IPS-18a (cell line): ENCODE measurements around the gene ZMYM3.

ENCODE experiments used
- H3K27ac ChIP-seq: one replicate; pipeline ENCODE4 v1.5.1; 2013; ENCODE audit warnings: low read length
- H3K27me3 ChIP-seq: one replicate; pipeline ENCODE4 v1.6.1; 2013; ENCODE audit warnings: mild to moderate bottlenecking, low read length; ENCODE audit not compliant: control insufficient read depth, insufficient read depth
- H3K36me3 ChIP-seq: one replicate; pipeline ENCODE4 v1.6.1; 2013; ENCODE audit warnings: low read depth, low read length; ENCODE audit not compliant: control insufficient read depth
- H3K4me1 ChIP-seq: one replicate; pipeline ENCODE4 v1.6.1; 2013; ENCODE audit warnings: low read depth, low read length; ENCODE audit not compliant: control insufficient read depth
- H3K4me3 ChIP-seq: one replicate; pipeline ENCODE4 v1.5.1; 2013; ENCODE audit warnings: low read length
- H3K9ac ChIP-seq: one replicate; pipeline ENCODE4 v1.6.1; 2013; ENCODE audit warnings: mild to moderate bottlenecking, low read length, moderate library complexity
- H3K9me3 ChIP-seq: one replicate; pipeline ENCODE4 v1.6.1; 2013; ENCODE audit warnings: low read depth, low read length; ENCODE audit not compliant: control insufficient read depth

ZMYM3 gene

DNA sequence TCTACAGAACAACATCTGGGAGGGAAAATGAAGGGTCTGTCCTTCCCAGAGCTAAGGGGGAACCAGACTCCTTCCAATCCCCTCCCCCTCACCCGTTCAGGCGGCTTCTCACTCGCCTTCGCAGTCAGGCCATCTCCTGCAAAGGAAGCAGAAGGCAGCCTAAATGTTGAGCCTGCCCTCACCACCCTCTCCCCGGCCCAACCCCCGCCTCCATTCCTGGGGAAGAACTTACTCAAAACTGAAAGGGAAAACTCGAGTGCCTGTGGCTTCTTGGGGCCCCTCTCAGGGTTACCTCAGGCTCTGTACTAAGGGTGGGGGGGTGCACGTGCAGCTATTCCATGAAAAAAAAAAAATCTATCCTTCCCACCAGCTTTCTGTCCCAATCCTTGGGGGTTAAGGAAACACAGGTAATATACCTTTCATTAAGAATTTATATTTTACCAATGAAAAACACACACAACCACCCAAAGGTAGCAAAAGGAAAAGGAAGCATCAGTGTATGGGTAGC is 2.4 kb downstream of the ZMYM3 start:
- H3K9ac ChIP-seq: peak overlapping the region; percentile 31
- H3K27ac ChIP-seq: no peak overlapping the region
- H3K4me3 ChIP-seq: peak overlapping the region; percentile 71
- H3K4me1 ChIP-seq: peaks cover 14% of the 10 kb centered on the region
- peaks cover 20% of the 10 kb centered on the region for H3K9me3 ChIP-seq
- peaks cover 39% of the 10 kb centered on the region for H3K36me3 ChIP-seq
- H3K27me3 ChIP-seq: no peaks in the 10 kb centered on the region

DNA sequence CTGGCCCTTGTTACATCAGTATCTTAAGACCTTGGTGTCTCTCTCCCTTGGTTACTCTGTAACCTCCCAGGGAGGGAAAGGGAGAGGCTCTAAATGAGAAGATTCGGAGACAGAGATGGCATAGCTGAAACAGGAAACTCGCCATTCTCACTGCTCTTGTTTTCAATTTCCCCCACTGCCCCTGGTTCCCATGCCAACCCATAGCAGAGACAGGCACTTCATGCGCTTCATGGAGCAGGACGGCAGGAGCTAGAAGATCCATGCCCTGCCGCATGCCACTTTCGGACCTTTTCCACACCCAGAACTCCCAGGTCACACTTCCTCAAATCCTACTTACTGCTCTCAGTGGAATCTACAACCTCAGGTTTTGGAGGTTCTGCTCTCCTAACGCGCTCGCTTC is 3.1 kb downstream of the ZMYM3 start:
- peaks cover 44% of the 10 kb centered on the region for H3K36me3 ChIP-seq
- peaks cover 13% of the 10 kb centered on the region for H3K4me1 ChIP-seq
- peaks cover 19% of the 10 kb centered on the region for H3K9me3 ChIP-seq
- no peaks in the 10 kb centered on the region for H3K27me3 ChIP-seq
- H3K27ac ChIP-seq: no peak overlapping the region
- no peak overlapping the region for H3K9ac ChIP-seq
- no peak overlapping the region for H3K4me3 ChIP-seq

DNA sequence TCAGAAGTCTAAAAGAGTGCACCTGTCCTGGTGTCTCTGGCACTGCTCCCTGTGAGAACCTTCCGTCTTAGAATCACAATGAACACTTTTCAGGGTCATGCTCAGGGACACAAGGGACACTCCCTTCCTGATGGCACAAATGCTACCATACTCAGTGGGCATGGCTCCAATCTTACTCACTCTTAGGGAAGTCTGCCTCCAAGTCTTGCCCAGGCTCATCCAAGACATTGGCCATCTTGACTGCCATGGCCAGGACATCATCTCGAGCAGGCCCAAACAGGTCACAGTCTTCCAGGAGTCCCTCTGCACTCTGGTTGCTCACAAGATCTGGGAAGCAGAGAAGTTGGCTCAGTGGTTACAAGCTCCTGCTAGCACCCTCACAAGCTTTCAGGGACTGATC is 8.8 kb downstream of the ZMYM3 start:
- no peak overlapping the region for H3K4me3 ChIP-seq

DNA sequence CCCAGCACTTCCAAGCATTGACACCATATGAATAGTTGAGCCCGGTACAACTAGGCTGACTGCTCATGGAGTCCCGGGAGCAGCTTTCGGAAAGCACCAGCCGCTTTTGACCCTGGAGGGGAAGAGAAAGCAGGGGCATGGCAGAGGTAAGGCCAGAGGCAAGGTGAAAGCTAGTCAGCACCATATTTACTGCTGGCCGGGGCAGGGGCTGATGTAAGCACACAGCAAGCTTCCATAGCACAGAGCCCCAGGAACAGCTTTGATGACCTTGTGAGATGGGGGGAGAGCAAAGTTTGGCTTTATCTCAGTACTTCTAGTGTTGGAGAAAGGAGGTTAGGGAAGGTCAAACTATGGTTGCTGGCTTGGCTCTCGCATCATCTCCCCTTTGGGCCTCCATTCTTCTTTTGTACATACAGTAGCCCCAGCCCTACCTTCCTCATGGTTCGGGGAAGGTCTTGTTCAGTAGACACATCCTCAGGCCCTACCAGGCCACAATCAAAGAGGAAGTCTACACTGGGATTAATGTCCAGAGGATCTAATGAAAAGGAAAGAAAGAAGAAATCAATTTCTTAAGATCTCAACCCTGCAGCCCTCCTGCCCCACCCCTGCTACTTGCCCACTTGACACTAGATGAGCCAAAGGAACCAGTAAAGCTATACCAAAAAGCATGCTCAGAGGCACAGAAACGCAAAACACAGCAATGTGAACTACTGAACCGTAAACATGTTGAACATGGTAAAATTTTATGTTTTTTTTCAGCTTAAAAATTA is 9.4 kb downstream of the ZMYM3 start:
- Histone ChIP-seq H3K4me1 (no peaks in the 10 kb centered on the region), H3K4me3 (no peak overlapping the region), H3K9ac (no peak overlapping the region), H3K36me3 (peaks cover 93% of the 10 kb centered on the region), H3K27ac (no peak overlapping the region), H3K27me3 (no peaks in the 10 kb centered on the region), H3K9me3 (peaks cover 8% of the 10 kb centered on the region)

More for the DNA sequence above, 8.8 kb downstream of the ZMYM3 start:
- H3K27ac ChIP-seq: no peak overlapping the region
- H3K27me3 ChIP-seq: no peaks in the 10 kb centered on the region
- H3K36me3 ChIP-seq: peaks cover 93% of the 10 kb centered on the region
- H3K9ac ChIP-seq: no peak overlapping the region
- peaks cover 9% of the 10 kb centered on the region for H3K9me3 ChIP-seq
- H3K4me1 ChIP-seq: no peaks in the 10 kb centered on the region

DNA sequence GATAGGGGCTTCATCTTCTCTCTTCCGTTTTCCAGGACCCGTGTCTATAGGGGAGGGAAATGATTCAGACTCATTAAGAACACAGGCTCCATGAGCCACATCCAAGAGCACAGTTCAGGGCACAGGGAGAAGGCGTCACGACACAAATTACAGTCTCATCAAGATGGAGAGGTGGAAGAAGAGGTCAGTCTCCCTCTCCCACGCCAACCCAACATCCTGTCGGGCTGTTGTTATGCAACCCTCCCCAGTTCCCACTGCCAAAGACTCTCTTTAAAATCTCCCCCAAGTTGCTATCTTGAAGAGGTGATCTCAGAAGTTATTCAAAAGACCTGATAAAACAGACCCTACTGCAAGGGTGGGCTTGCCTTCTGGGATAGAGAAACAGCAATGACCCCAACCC is 12.6 kb downstream of the ZMYM3 start:
- H3K36me3 ChIP-seq: peaks cover 64% of the 10 kb centered on the region
- H3K9me3 ChIP-seq: peaks cover 13% of the 10 kb centered on the region
- H3K27me3 ChIP-seq: no peaks in the 10 kb centered on the region

DNA sequence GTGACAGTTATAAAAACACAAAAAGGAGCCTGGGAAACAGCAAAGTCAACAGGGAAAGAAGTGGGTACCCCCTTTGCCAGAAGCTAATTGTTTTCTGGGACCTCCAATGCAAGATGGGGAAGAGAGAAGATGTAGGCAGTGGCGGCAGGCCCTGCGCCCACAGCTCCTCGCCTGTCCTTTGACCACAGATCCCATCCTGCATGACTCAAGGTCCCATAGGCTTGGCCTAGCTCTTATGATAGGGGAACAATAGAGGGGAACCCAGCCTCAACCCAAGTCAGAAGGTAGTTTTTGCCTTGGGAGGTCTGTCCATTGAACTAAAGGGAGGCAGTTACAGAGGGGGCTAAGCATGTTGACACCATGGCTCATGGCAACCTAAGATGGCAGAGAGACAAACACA is 14.2 kb downstream of the ZMYM3 start:
- Histone ChIP-seq H3K4me3 (no peak overlapping the region), H3K27me3 (no peaks in the 10 kb centered on the region), H3K4me1 (no peaks in the 10 kb centered on the region), H3K27ac (no peak overlapping the region), H3K9me3 (peaks cover 11% of the 10 kb centered on the region), H3K36me3 (peaks cover 50% of the 10 kb centered on the region), H3K9ac (no peak overlapping the region)

More for the DNA sequence above, 12.6 kb downstream of the ZMYM3 start:
- H3K4me1 ChIP-seq: no peaks in the 10 kb centered on the region
- H3K9ac ChIP-seq: no peak overlapping the region
- no peak overlapping the region for H3K4me3 ChIP-seq
- no peak overlapping the region for H3K27ac ChIP-seq

DNA sequence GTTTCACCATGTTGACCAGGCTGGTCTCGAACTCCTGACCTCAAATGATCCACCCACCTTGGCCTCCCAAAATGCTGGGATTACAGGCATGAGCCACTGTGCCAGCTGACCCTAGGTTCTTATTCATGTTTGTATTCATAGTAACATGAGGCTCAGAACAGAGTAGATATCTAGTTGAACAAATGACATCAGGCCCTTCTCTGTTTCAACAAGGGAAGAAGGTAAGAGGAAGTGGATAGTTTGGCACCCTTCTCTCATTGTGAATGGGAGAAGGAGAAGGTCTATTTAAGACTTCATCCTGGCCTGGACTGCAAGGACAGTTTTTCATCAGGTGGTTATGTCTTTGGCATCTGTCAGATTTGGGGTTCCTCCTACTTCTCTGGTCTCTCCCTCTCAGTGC is 17.1 kb downstream of the ZMYM3 start:
- no peak overlapping the region for H3K27ac ChIP-seq
- H3K9ac ChIP-seq: no peak overlapping the region
- peaks cover 10% of the 10 kb centered on the region for H3K9me3 ChIP-seq
- H3K4me3 ChIP-seq: no peak overlapping the region
- peaks cover 22% of the 10 kb centered on the region for H3K36me3 ChIP-seq
- no peaks in the 10 kb centered on the region for H3K27me3 ChIP-seq
- no peaks in the 10 kb centered on the region for H3K4me1 ChIP-seq

DNA sequence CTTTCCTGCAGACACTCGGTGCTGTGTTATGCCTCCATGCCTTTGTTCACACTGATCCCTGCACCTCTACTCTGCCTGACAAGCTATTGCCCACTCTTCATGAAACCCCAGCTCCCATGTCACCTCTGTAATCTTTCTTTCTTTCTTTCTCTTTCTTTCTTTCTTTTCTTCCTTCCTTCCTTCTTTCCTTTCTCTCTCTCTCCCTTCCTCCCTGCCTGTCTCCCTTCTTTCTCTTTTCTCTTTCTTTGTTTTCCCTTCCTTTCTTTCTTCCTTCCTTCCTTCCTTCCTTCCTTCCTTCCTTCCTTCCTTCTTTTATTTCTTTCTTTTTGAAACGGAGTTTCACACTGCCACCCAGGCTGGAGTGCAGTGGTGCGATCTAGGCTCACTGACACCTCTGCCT is 18.5 kb downstream of the ZMYM3 start:
- no peak overlapping the region for H3K4me3 ChIP-seq
- no peaks in the 10 kb centered on the region for H3K4me1 ChIP-seq
- H3K9ac ChIP-seq: no peak overlapping the region
- H3K27ac ChIP-seq: no peak overlapping the region
- no peaks in the 10 kb centered on the region for H3K27me3 ChIP-seq
- H3K36me3 ChIP-seq: peaks cover 8% of the 10 kb centered on the region
- peaks cover 10% of the 10 kb centered on the region for H3K9me3 ChIP-seq

DNA sequence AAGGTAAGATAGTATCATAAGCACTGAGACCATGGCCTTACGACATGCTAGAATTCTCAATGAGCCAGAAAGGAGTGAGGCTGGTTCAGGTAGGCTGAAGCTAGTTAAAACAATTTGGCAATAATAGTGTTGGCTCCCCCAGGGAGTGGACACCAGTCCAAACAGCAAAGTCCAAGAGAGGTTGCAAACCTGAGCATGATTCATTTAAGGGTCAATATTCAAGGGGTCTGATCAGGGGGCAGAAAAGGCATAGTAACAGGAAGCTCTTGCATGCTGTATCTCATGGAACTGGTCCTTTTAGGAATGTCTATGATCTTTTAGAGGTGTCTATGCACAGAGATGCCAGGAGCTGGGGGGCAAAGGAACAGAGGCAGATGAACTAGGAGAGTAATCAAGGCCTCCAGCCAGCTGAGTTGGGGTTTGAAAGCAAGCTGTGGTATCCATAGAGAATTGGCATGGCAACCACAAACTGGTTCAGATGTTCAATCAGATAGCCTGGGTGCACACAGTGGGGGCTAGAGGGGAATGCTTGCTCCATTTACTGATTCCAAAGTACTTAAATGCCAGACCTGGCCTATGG is 25.8 kb downstream of the ZMYM3 start:
- no peak overlapping the region for H3K9ac ChIP-seq
- no peak overlapping the region for H3K27ac ChIP-seq
- H3K4me3 ChIP-seq: no peak overlapping the region
- peaks cover 4% of the 10 kb centered on the region for H3K4me1 ChIP-seq
- H3K36me3 ChIP-seq: no peaks in the 10 kb centered on the region
- no peaks in the 10 kb centered on the region for H3K27me3 ChIP-seq
- H3K9me3 ChIP-seq: peaks cover 4% of the 10 kb centered on the region

DNA sequence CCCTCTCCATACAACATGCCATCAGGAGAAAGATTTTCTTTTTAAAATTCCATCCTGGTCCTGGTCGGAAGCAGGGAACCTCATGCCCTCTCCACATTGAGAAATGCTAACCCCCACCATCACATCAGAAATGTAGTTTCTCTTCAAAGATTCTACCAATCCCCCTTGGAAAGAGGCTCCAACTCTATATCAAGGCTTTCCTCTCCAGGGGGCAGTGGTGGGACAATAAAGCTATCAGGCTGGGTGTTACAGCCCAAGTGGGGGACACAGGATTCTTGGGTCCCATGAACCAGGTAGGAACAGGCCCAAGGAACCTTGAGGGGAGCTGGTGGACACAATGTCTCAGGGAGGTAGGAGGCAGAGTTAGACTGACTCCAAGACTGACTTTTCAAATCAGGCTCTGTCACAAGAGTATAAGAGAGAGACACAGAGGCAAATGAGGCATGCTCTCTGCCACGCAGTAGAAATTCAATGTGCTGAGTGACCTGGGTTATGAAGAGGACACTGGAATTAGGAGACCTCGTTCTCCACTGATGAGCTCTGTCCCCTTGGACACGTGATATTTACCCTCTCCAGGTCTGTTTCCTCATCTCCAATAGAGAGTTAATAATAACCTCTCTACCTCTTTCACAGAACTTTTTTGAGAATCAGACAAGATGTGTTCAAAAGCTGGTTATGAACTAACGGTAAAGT is 26.4 kb downstream of the ZMYM3 start:
- Histone ChIP-seq H3K4me3 (no peak overlapping the region), H3K9ac (no peak overlapping the region), H3K27me3 (no peaks in the 10 kb centered on the region), H3K27ac (no peak overlapping the region), H3K4me1 (peaks cover 4% of the 10 kb centered on the region), H3K36me3 (no peaks in the 10 kb centered on the region), H3K9me3 (peaks cover 4% of the 10 kb centered on the region)

DNA sequence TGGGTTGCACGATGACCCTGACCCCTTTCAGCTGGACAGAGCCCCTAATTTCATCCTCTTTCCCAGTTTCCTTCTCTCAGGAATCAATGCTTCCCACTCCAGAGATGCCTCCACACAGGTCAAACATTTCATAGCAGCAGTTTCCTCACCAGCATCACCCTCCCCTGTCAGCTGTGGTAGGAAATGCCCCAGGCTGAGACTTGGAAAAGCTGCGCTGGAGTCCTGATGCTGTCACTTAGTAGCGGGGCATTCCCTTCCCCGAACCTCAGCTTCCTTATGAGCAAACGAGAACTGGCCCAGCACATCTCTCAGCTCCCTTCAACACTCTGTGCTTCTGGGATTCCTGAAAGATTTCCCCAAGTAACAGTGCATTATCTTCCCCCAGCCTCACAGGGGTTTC is 28.3 kb downstream of the ZMYM3 start:
- Histone ChIP-seq H3K4me1 (peaks cover 4% of the 10 kb centered on the region), H3K4me3 (no peak overlapping the region), H3K9me3 (peaks cover 6% of the 10 kb centered on the region), H3K27me3 (no peaks in the 10 kb centered on the region), H3K9ac (no peak overlapping the region), H3K27ac (no peak overlapping the region), H3K36me3 (no peaks in the 10 kb centered on the region)
